ENCODE data around the gene SRPX2. TPM values are rescaled to one million over a fixed set of nuclear protein-coding genes. Genes with fewer than 3 reads are reported as not detected.

SRPX2 gene
- total RNA-seq, 1 donor from 2014 or later: 0.41 TPM

DNA sequence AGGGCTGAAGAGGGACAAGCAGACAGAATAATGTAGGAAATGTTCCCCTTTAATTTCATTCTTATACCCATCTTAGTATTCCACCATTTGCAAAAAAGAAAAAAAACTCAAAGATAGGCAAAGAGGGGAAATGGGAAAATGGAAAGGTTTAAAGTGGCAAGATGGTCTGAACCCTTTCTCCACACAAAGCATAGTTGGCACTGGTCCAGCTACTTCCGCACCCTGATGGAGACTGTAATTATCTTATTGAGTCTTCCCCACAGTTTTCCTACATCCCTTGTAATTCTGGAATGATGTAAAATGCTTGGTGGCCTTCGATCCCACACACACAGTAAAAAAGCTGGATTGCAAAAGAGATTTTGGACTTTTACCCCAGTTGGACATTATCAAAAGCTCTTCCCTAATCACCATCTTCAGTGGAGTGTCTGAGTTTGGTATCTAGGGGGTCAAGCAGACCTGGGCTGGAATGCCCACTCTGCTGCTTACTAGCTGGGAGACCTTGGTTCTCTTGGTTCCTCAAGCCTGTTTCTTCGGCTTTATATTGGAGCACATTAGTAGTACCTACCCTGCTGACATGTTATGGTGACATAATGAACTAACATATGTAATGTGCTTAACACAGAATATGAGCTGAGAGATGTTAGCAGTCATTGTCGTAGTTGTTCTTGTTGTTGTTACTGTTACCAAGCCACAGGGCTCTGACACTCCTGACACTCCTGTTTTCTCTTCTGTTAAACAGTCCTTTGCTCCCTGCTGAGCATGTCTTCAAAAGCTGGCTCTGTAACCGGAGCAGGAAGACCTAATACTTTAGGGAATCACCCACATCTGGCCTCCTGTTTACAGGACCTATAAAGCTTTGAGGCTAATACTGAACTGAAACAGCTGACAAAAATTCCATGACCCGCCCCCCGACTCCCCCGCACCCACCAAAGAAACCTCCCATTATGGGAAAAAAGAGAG is 4.7 kb downstream of the SRPX2 start:
- no peak for DNase-seq (ENCODE audit: low spot score in 2 of 2)

DNA sequence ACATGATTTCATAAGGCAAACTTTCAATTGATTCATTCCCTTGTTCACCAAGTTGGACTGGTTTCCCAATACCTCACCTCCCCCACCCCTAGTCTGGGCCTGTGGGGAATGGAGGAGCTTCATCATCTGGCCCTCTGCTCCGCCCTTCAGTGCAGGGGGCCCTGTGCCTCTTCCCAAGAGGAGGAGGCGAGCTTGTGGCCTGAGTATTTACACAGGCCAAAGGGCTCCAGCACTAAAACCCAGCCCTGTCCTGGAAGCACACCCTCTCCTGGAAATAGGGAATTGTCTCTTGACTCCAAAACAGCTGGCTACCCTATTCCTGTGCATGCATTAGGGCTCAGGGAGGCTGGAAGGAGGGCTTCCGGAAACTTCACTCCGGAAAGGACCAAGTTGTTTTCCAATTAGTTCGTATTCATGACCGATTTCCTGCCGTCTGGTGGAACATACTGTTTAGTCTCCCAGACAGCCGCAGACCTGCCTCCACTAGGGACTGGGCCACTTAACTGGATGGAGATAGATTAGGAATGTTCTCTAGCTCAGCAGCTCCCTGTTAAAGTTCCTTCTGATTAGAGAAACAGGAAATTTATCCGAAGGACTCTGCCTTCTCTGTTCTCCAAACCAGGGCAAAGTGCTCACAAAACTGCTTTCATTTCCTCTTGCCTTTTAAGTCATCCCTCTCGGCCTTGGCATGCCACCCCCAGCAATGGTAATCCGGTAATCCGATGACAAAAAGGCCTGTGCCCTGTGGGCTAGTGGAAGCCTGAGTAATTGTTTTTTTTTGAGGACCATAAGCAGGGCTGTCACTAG is 5.8 kb downstream of the SRPX2 start:
- no peak for FAIRE-seq
- DNase-seq (ENCODE audit: low spot score in 2 of 2): no peak

More for the DNA sequence above, 4.7 kb downstream of the SRPX2 start:
- no peak for FAIRE-seq

DNA sequence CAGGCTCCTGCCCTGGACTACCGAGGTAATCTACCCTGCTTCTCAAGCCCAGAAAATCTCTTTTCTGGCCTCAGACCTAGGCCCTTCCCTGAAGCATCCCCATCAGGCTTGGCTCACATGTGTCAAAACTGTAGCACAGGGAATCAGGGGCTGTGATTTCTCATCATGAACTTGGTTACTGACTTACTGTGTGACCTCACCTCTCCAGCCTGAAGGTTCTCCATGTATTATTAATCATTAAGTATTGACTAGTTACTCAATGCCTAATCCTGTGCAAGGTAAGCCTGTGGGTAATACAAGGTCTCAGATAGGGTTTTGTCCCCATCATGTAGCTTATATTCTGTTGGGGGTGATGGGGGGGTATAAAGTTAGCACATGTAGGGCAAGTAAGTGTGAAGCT is 6.8 kb downstream of the SRPX2 start:
- FAIRE-seq (no peak), DNase-seq (ENCODE audit: low spot score in 2 of 2) (no peak)

GRCh38 chrX:100652266-100652665 is 8.3 kb downstream of the SRPX2 start:
- DNase-seq (ENCODE audit: low spot score in 2 of 2): no peak
- FAIRE-seq: no peak

- DNase-seq (ENCODE audit: low spot score in 2 of 2) (no peak), FAIRE-seq (no peak)
Measured at GRCh38 chrX:100654261-100654660, 10.3 kb downstream of the SRPX2 start.

- no peak for DNase-seq (ENCODE audit: low spot score in 2 of 2)
- FAIRE-seq: no peak
Measured at GRCh38 chrX:100658941-100659381, 15.0 kb downstream of the SRPX2 start.

DNA sequence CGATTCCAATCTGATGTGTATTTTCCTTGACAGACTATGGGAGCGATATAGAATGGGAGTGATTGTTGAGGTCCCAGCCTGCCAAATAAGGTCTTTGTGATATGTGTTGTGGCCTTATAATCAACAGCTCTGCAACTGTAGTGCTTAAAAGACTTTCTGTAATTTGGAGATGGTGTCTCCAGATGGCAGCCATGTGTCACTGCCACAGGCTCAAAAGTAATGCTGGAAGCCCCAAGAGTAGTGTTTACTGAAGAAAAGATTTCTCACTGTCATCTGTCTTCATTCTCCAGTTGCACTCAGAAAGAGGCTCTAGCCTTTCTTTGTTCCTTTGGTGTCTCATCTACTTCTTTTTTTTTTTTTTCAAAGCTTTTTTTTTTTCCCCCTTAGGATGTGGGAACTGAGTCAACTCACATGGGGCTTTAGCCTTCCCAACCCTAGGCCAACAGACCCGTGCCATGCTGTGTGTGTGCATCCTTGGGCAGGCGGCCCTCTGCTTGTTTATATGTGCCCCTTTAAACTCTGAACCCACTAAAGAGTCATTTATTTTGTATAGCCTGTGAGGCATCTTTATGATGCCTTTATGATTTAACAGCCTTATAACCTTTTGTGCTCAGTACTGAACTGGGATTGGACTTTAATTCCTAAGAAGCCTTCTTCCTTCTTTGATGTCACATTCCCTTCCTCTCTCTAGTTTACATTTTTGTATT is 15.6 kb downstream of the SRPX2 start:
- DNase-seq (ENCODE audit: low spot score in 2 of 2): no peak
- no peak for FAIRE-seq

GRCh38 chrX:100662170-100662569 is 18.2 kb downstream of the SRPX2 start:
- FAIRE-seq (no peak), DNase-seq (ENCODE audit: low spot score in 2 of 2) (no peak)

DNA sequence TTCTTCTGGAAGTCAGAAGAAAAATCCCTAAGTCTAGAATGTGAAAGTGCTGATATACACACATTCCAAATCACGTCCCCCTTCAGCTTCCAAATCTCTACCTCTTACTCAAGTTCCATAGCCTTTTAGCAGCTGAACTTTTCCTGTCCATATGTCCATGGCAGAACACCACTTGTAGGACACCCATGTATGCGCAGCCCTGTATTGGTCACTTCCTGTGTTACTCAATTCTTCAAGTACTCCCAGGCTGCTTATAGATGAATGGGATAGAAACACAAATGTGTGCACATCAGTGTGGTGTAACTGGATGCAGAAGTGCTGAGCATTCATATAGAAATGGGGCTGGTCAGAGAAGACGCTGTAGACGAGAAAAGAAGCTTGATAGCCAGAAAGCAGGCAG is 18.8 kb downstream of the SRPX2 start:
- no peak for FAIRE-seq
- DNase-seq (ENCODE audit: low spot score in 2 of 2): no peak

- no peak for FAIRE-seq
Measured at GRCh38 chrX:100663642-100664041, 19.6 kb downstream of the SRPX2 start.

DNA sequence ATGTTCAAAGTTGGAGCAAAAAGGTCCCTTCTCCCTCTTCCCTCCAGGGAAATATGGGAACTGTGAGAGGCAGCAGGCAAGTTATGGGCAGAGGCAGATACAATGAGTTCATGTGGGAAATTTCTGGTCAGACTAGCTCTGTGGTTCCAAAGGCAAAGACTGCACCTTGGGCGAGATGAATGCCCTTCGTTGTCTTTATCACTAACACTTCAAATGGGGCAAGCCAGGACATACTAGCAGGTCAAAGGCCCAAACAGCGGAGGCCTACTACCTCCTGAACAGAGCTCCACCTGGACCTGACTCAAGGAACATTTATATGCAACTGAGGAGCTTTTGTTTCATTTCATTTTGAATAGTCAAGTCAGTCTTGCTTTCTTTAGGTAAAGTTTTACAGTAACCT is 29.0 kb downstream of the SRPX2 start:
- no peak for DNase-seq (ENCODE audit: low spot score in 2 of 2)
- FAIRE-seq: no peak

More at GRCh38 chrX:100663642-100664041, 19.6 kb downstream of the SRPX2 start:
- DNase-seq (ENCODE audit: low spot score in 2 of 2): no peak

GRCh38 chrX:100673397-100673953 is 29.5 kb downstream of the SRPX2 start:
- DNase-seq (ENCODE audit: low spot score in 2 of 2): no peak
- no peak for FAIRE-seq

GRCh38 chrX:100674705-100675104 is 30.7 kb downstream of the SRPX2 start:
- DNase-seq (ENCODE audit: low spot score in 2 of 2) (no peak), FAIRE-seq (no peak)

GRCh38 chrX:100677611-100678181 is 33.7 kb downstream of the SRPX2 start:
- FAIRE-seq (no peak), DNase-seq (ENCODE audit: low spot score in 2 of 2) (no peak)

GRCh38 chrX:100680756-100681155 is 36.8 kb downstream of the SRPX2 start:
- FAIRE-seq (no peak), DNase-seq (ENCODE audit: low spot score in 2 of 2) (no peak)

GRCh38 chrX:100681599-100681998 is 37.6 kb downstream of the SRPX2 start:
- no peak for FAIRE-seq

GRCh38 chrX:100682939-100683338 is 38.9 kb downstream of the SRPX2 start:
- FAIRE-seq (no peak), DNase-seq (ENCODE audit: low spot score in 2 of 2) (no peak)

More at GRCh38 chrX:100681599-100681998, 37.6 kb downstream of the SRPX2 start:
- DNase-seq (ENCODE audit: low spot score in 2 of 2): no peak

DNA sequence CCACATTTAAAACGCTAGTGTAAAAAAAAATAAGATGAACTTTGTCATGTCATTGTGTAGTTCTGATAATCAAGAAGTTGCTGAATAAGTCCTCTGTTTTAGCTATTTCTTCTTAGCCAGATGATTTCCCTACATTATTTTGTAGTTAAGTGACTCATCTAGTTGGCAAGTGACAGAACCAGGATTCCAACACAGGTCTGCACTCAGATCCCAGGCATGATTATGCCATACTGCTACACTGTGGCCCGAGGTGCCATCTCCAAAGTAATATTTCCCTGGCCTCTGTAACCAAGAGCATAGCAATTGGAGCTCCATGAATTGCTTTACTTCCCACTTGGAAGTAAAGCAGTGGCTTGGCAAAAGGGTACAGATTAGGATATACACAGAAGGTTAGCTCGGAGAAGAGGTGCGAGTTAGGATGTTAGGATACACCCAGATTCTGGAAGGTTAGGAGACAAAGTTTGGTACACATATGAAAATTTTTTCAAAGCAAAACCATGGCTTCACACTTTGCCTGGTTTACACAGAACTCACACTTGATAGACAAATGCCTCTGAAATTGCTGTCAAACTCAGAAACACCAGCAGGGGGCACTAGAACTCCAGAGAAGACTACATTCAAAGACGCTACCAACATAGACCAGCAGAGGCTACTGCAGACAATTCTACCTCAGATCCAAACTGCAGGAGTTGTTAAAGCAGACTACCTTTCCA is 41.4 kb downstream of the SRPX2 start:
- DNase-seq (ENCODE audit: low spot score in 2 of 2) (peak; percentile 6 to 47), FAIRE-seq (peak; percentile 3)

- no peak for DNase-seq (ENCODE audit: low spot score in 2 of 2)
- FAIRE-seq: no peak
Measured at GRCh38 chrX:100685997-100686305, 42.0 kb downstream of the SRPX2 start.
